H1 (cell line): ENCODE data around the gene TAS2R13. TPM values are rescaled to one million over a fixed set of nuclear protein-coding genes. Genes with fewer than 3 reads are reported as not detected.

Source experiments
- CTCF ChIA-PET: fragments of 300-600 bp; sonication (Branson Sonifier 250); formaldehyde crosslinking; loops from one replicate; lab custom pipeline; 2021; ENCODE audit not compliant: partially characterized antibody; lab: Charles Lee
- POLR2A ChIA-PET: fragments of 300-600 bp; sonication (Branson Sonifier 250); formaldehyde crosslinking; loops from one replicate; lab custom pipeline; 2021; ENCODE audit warnings: inconsistent platforms; ENCODE audit not compliant: partially characterized antibody; lab: Charles Lee
- DNase-seq, 2 experiments: peaks; one replicate each; pipeline versions ENCODE4 v3.0.0 to v3.0.0-alpha.2; 2010 to 2022; ENCODE audit warnings: low spot score in 2 of 2, low read depth in 1 of 2, mixed read lengths in 1 of 2
- FAIRE-seq: peaks from 2 replicates; lab custom pipeline; 2011; peaks lifted over from hg19 to GRCh38; lab: Jason Lieb, UNC
- H2AFZ ChIP-seq: 2 replicates; pipeline ENCODE4 v1.8.1; 2012; ENCODE audit warnings: low read length, inconsistent platforms
- H2AK5ac ChIP-seq: 2 replicates; pipeline ENCODE4 v1.6.1; 2013; ENCODE audit warnings: low read depth, low read length
- H2BK120ac ChIP-seq: replicated peaks from 2 replicates; pipeline ENCODE3; 2013; ENCODE audit warnings: low read depth, low read length, inconsistent platforms
- H2BK12ac ChIP-seq: 2 replicates; pipeline ENCODE4 v1.6.1; 2013; ENCODE audit warnings: low read depth, low read length
- H2BK15ac ChIP-seq: 2 replicates; pipeline ENCODE4 v1.6.1; 2013; ENCODE audit warnings: low read length
- H2BK20ac ChIP-seq: 2 replicates; pipeline ENCODE4 v1.6.1; 2013; ENCODE audit warnings: low read length
- H2BK5ac ChIP-seq: 2 replicates; pipeline ENCODE4 v1.6.1; 2013; ENCODE audit warnings: low read depth, low read length
- H3K14ac ChIP-seq: 2 replicates; pipeline ENCODE4 v1.6.1; 2013; ENCODE audit warnings: inconsistent platforms; ENCODE audit not compliant: insufficient read length
- H3K18ac ChIP-seq: 2 replicates; pipeline ENCODE4 v1.6.1; 2013; ENCODE audit warnings: low read length; ENCODE audit errors: extremely low read depth
- H3K23ac ChIP-seq: 2 replicates; pipeline ENCODE4 v1.6.1; 2013; ENCODE audit warnings: inconsistent platforms; ENCODE audit not compliant: insufficient read length
- H3K23me2 ChIP-seq: 2 replicates; pipeline ENCODE4 v1.6.1; 2013; ENCODE audit warnings: low read depth, low read length
- H3K27ac ChIP-seq: 2 replicates; pipeline ENCODE4 v1.6.1; 2011; ENCODE audit warnings: low read depth, low read length, inconsistent platforms
- H3K27me3 ChIP-seq, 4 experiments: replicated peaks in 1 of 4; 1 replicate in 1 of 4; 2 replicates in 3 of 4; pipeline versions ENCODE4 v1.6.1 to v1.8.1; 2011 to 2013; ENCODE audit warnings: low read length in 3 of 4, mild to moderate bottlenecking in 3 of 4, inconsistent platforms in 2 of 4, mixed read lengths in 2 of 4, moderate library complexity in 1 of 4; ENCODE audit not compliant: control insufficient read depth in 3 of 4, insufficient read depth in 3 of 4; ENCODE audit errors: extremely low read depth in 1 of 4
- H3K36me3 ChIP-seq, 4 experiments: 2 replicates each; pipeline versions ENCODE4 v1.6.1 to v1.8.1; 2011 to 2013; ENCODE audit warnings: mild to moderate bottlenecking in 4 of 4, low read length in 3 of 4, moderate library complexity in 2 of 4, control low read depth in 1 of 4, inconsistent platforms in 1 of 4; ENCODE audit not compliant: insufficient read depth in 4 of 4, control insufficient read depth in 2 of 4
- H3K4ac ChIP-seq: replicated peaks from 2 replicates; pipeline ENCODE3; 2013; ENCODE audit warnings: low read length, low read depth, mixed read lengths, inconsistent platforms; ENCODE audit not compliant: insufficient read length
- H3K4me1 ChIP-seq, 4 experiments: replicated peaks in 1 of 4; 1 replicate in 1 of 4; 2 replicates in 3 of 4; pipeline versions ENCODE4 v1.6.1 to v1.8.1; 2011 to 2013; ENCODE audit warnings: low read length in 3 of 4, inconsistent platforms in 2 of 4, mixed read lengths in 1 of 4; ENCODE audit not compliant: insufficient read depth in 4 of 4, control insufficient read depth in 3 of 4
- H3K4me2 ChIP-seq, 2 experiments: 2 replicates each; pipeline versions ENCODE4 v1.6.1 to v1.8.1; 2011 to 2013; ENCODE audit warnings: low read depth in 2 of 2, low read length in 2 of 2, control low read depth in 1 of 2, inconsistent platforms in 1 of 2, mild to moderate bottlenecking in 1 of 2; ENCODE audit not compliant: insufficient read depth in 1 of 2
- H3K4me3 ChIP-seq, 4 experiments: fragments of 200-600, 300-600 bp in 1 of 4; sonication (generic), shearing (Covaris generic), sonication (Bioruptor Twin) in 1 of 4; 2 replicates each; pipeline versions ENCODE4 v1.5.1 to v1.8.1; 2011 to 2016; ENCODE audit warnings: low read length in 4 of 4, low read depth in 3 of 4, control low read depth in 2 of 4, inconsistent platforms in 2 of 4, mild to moderate bottlenecking in 2 of 4, mixed read lengths in 1 of 4, moderate library complexity in 1 of 4; ENCODE audit not compliant: insufficient read depth in 2 of 4; ENCODE audit errors: extremely low read depth in 1 of 4
- H3K56ac ChIP-seq: replicated peaks from 2 replicates; pipeline ENCODE3; 2013; ENCODE audit warnings: low read depth, mild to moderate bottlenecking, mixed read lengths, low read length, inconsistent platforms; ENCODE audit not compliant: insufficient read length
- H3K79me1 ChIP-seq: 2 replicates; pipeline ENCODE4 v1.6.1; 2013; ENCODE audit warnings: low read depth, low read length, control low read depth
- H3K79me2 ChIP-seq, 2 experiments: 2 replicates each; pipeline versions ENCODE4 v1.6.1 to v1.8.1; 2012 to 2013; ENCODE audit warnings: low read length in 2 of 2, mild to moderate bottlenecking in 2 of 2, inconsistent platforms in 1 of 2; ENCODE audit not compliant: insufficient read depth in 2 of 2, control insufficient read depth in 1 of 2
- H3K9ac ChIP-seq, 4 experiments: replicated peaks in 1 of 4; 1 replicate in 1 of 4; 2 replicates in 3 of 4; pipeline versions ENCODE4 v1.6.1 to v1.8.1; 2011 to 2013; ENCODE audit warnings: low read depth in 3 of 4, low read length in 3 of 4, control low read depth in 2 of 4, mild to moderate bottlenecking in 2 of 4, moderate library complexity in 2 of 4, inconsistent platforms in 1 of 4; ENCODE audit errors: extremely low read depth in 1 of 4
- H3K9me3 ChIP-seq, 2 experiments: 2 replicates each; pipeline versions ENCODE4 v1.6.1 to v1.8.1; 2012 to 2013; ENCODE audit warnings: mild to moderate bottlenecking in 2 of 2, moderate library complexity in 2 of 2, control low read depth in 1 of 2, inconsistent platforms in 1 of 2, low read depth in 1 of 2, low read length in 1 of 2, mixed read lengths in 1 of 2; ENCODE audit not compliant: insufficient read depth in 2 of 2
- H4K20me1 ChIP-seq, 2 experiments: replicated peaks in 1 of 2; 2 replicates each; pipeline versions ENCODE3 to v1.8.1; 2011 to 2013; ENCODE audit warnings: inconsistent platforms in 2 of 2, low read length in 2 of 2, mild to moderate bottlenecking in 1 of 2; ENCODE audit not compliant: insufficient read depth in 2 of 2, control insufficient read depth in 1 of 2
- H4K5ac ChIP-seq: 2 replicates; pipeline ENCODE4 v1.6.1; 2013; ENCODE audit warnings: low read length, low read depth, mixed read lengths, inconsistent platforms; ENCODE audit not compliant: insufficient read length
- H4K8ac ChIP-seq: 2 replicates; pipeline ENCODE4 v1.8.0; 2013; ENCODE audit warnings: mild to moderate bottlenecking, moderate library complexity, low read length, inconsistent platforms; ENCODE audit not compliant: insufficient read depth; ENCODE audit errors: extremely low read depth
- H4K91ac ChIP-seq: replicated peaks from 2 replicates; pipeline ENCODE3; 2013; ENCODE audit warnings: low read length, mixed read lengths, inconsistent platforms; ENCODE audit not compliant: insufficient read length
- GABPA ChIP-seq: IDR thresholded peaks from 2 replicates; pipeline ENCODE4 v1.6.1; 2011; ENCODE audit warnings: mild to moderate bottlenecking, low read length, moderate library complexity, borderline replicate concordance; ENCODE audit not compliant: insufficient read depth
- NANOG ChIP-seq: IDR thresholded peaks from 2 replicates; pipeline ENCODE4 v1.6.1; 2011; ENCODE audit warnings: low read length, low read depth, mild to moderate bottlenecking, inconsistent platforms; ENCODE audit not compliant: insufficient read depth, poor library complexity, severe bottlenecking
- POU5F1 ChIP-seq: IDR thresholded peaks from 2 replicates; pipeline ENCODE4 v1.6.1; 2011; ENCODE audit warnings: low read depth, mild to moderate bottlenecking, low read length, moderate library complexity
- RAD21 ChIP-seq, 2 experiments: IDR thresholded peaks in 1 of 2; conservative IDR thresholded peaks in 1 of 2; 2 replicates each; pipeline ENCODE4 v1.6.1; 2011; ENCODE audit warnings: low read depth in 2 of 2, low read length in 2 of 2, improper control_type of control experiment in 1 of 2, inconsistent platforms in 1 of 2, mild to moderate bottlenecking in 1 of 2, moderate library complexity in 1 of 2
- SIRT6 ChIP-seq: IDR thresholded peaks from one replicate; pipeline ENCODE4 v1.7.1; 2012; ENCODE audit warnings: low read length, inconsistent platforms
- SIX5 ChIP-seq: IDR thresholded peaks from 2 replicates; pipeline ENCODE4 v1.6.1; 2011; ENCODE audit warnings: mild to moderate bottlenecking, low read depth, low read length
- WGBS, 2 experiments: shearing (Covaris generic) in 1 of 2; methylation state at CpG; one replicate each; pipeline versions ENCODE4 v1.1.6 to v1.1.7; 2013 to 2015; ENCODE audit warnings: low lambda C conversion rate in 2 of 2, mixed read lengths in 2 of 2, inconsistent platforms in 1 of 2, low coverage in 1 of 2, missing lambda C conversion rate in 1 of 2; ENCODE audit not compliant: insufficient replicate concordance in 2 of 2, insufficient coverage in 1 of 2, insufficient read length in 1 of 2; ENCODE audit errors: extremely low coverage in 1 of 2, missing lambda C conversion rate in 1 of 2; 5-methylcytosine and 5-hydroxymethylcytosine counted together
- polyA plus RNA-seq, 7 experiments: library from polyadenylated mRNA; depleted of rRNA in 3 of 7; stranded (reverse) in 5 of 7; unstranded in 2 of 7; fragments of >200 nt in 5 of 7; fragments of 200-250 nt in 2 of 7; gene quantifications; 1 replicate in 5 of 7; 2 replicates in 1 of 7; 4 replicates in 1 of 7; pipeline versions ENCODE4 v1.2.1 to v1.2.3, GENCODE V29; 2011 to 2013; ENCODE audit warnings: missing spikeins in 2 of 7, mixed read lengths in 2 of 7
- total RNA-seq: library from RNA; stranded (reverse); fragmentation: NEBNext Ultra II Directional; extraction: Animal tissue kit (Norgen Biotek cat#: 25700); gene quantifications from 2 replicates; pipeline ENCODE4 v1.2.1, GENCODE V29; 2021

The TAS2R13 gene
- total and polyA plus RNA-seq, 2 of the 8 experiments (the other 6 are each of a cell fraction or from before 2014, with no cell fraction given): 0.09 to 0.17 TPM

- Histone ChIP-seq H3K23me2 (no peaks in the 10 kb centered on the region), H2BK15ac (no peak overlapping the region), H4K20me1 (no peaks in the 10 kb centered on the region), H2BK20ac (no peak overlapping the region), H2BK5ac (no peak overlapping the region), H4K91ac (no peak overlapping the region), H3K4me1 (no peaks in the 10 kb centered on the region), H3K79me1 (no peaks in the 10 kb centered on the region), H4K5ac (no peak overlapping the region), H2AFZ (no peak overlapping the region), H3K56ac (no peak overlapping the region), H4K8ac (no peak overlapping the region), H3K4me2 (no peak overlapping the region), H3K9ac (no peak overlapping the region), H2BK12ac (no peak overlapping the region), H3K9me3 (peaks cover 7 to 8% of the 10 kb centered on the region in 2 experiments; a peak in 2 of 4 replicates), H3K14ac (no peak overlapping the region), H3K36me3 (peaks cover 0 to 7% (median 0%) of the 10 kb centered on the region in 4 experiments; a peak in 2 of 8 replicates), H3K18ac (no peak overlapping the region), H3K79me2 (peaks cover 0 to 3% of the 10 kb centered on the region in 2 experiments; a peak in 1 of 4 replicates), H2AK5ac (no peak overlapping the region), H3K23ac (no peak overlapping the region), H3K4ac (no peak overlapping the region), H3K27me3 (no peaks in the 10 kb centered on the region), H3K27ac (no peak overlapping the region), H2BK120ac (no peak overlapping the region), H3K4me3 (no peak overlapping the region)
- FAIRE-seq: no peak
- POLR2A ChIA-PET: no interaction called here
- CTCF ChIA-PET: interaction anchor here (2.0 kb wide), 1 partner anchor 10 kb away, joined by 6 read pairs; no protein-coding TSS in a partner anchor
- no peak for DNase-seq
- 98% methylated on average over 4 of the region's 4 CpGs; no CpG with 5 or more reads in 1 of the 2 experiments for WGBS, 2 experiments
- no peak for TF ChIP-seq SIX5
- no peak for TF ChIP-seq POU5F1
- no peak for TF ChIP-seq NANOG
- no peak for TF ChIP-seq SIRT6
- no peak for TF ChIP-seq RAD21 (IDR thresholded peaks at IDR 0.05 in 1 of 2, conservative IDR thresholded peaks at IDR 0.05 in 1 of 2; ENCODE audit: low read depth in 2 of 2, low read length in 2 of 2)
- no peak for TF ChIP-seq GABPA
Measured at GRCh38 chr12:10952645-10953044, 43.3 kb upstream of the TAS2R13 start.
